PC-9 (cell line): ENCODE data around the gene ACY1. TPM values are rescaled to one million over a fixed set of nuclear protein-coding genes. Genes with fewer than 3 reads are reported as not detected.

Experiments used
- BruUV-seq: library from RNA; stranded (reverse); fragments of 400-500 nt; replicated peaks from 2 replicates; lab custom pipeline; 2021; lab: Mats Ljungman, UMichigan
- CTCF ChIA-PET: fragments of 300-600 bp; sonication (Branson Sonifier 250); formaldehyde crosslinking; loops from one replicate; lab custom pipeline; 2022; ENCODE audit warnings: antibody characterized with exemption; lab: Charles Lee
- POLR2A ChIA-PET: fragments of 300-600 bp; sonication (Branson Sonifier 250); formaldehyde crosslinking; loops from one replicate; lab custom pipeline; 2022; ENCODE audit warnings: antibody characterized with exemption; ENCODE audit not compliant: unreplicated experiment; lab: Charles Lee
- DNase-seq, 2 experiments: peaks; one replicate each; pipeline versions ENCODE4 v3.0.0 to v3.0.0-alpha.2; 2015 to 2022; ENCODE audit warnings: mixed read lengths in 1 of 2
- H2AFZ ChIP-seq: fragments of 200-600 bp; sonication (generic); 2 replicates; pipeline ENCODE4 v1.8.1; 2017; ENCODE audit warnings: antibody characterized with exemption
- H3F3A ChIP-seq: fragments of 200-600 bp; sonication (generic); 2 replicates; pipeline ENCODE4 v1.8.1; 2017; ENCODE audit warnings: antibody characterized with exemption, mild to moderate bottlenecking, low read depth; ENCODE audit not compliant: insufficient read depth
- H3K27ac ChIP-seq: fragments of 200-600 bp; sonication (generic); 2 replicates; pipeline ENCODE4 v1.6.1; 2016; ENCODE audit warnings: mixed run types
- H3K27me3 ChIP-seq: fragments of 200-600 bp; sonication (generic); 2 replicates; pipeline ENCODE4 v1.6.1; 2016; ENCODE audit warnings: low read depth, mixed run types; ENCODE audit not compliant: insufficient read depth
- H3K36me3 ChIP-seq: fragments of 200-600 bp; sonication (generic); 2 replicates; pipeline ENCODE4 v1.6.1; 2016; ENCODE audit warnings: low read depth, mixed run types
- H3K4me1 ChIP-seq: fragments of 200-600 bp; sonication (generic); replicated peaks from 2 replicates; pipeline ENCODE4 v1.6.1; 2016; ENCODE audit warnings: mixed run types; ENCODE audit not compliant: insufficient read depth
- H3K4me2 ChIP-seq: fragments of 200-600 bp; sonication (generic); 2 replicates; pipeline ENCODE4 v1.6.1; 2017; ENCODE audit warnings: mixed run types
- H3K4me3 ChIP-seq: fragments of 200-600 bp; sonication (generic); 2 replicates; pipeline ENCODE4 v1.6.1; 2016; ENCODE audit warnings: mixed run types
- H3K79me2 ChIP-seq: fragments of 200-600 bp; sonication (generic); 2 replicates; pipeline ENCODE4 v1.6.1; 2017; ENCODE audit warnings: low read depth, mixed run types
- H3K9me2 ChIP-seq: fragments of 200-600 bp; sonication (generic); 2 replicates; pipeline ENCODE4 v1.8.1; 2017; ENCODE audit warnings: mild to moderate bottlenecking; ENCODE audit not compliant: insufficient read depth
- H3K9me3 ChIP-seq: fragments of 200-600 bp; sonication (generic); 2 replicates; pipeline ENCODE4 v1.8.1; 2016; ENCODE audit warnings: low read depth; ENCODE audit not compliant: insufficient read depth
- H4K20me1 ChIP-seq: fragments of 200-600 bp; sonication (generic); 2 replicates; pipeline ENCODE4 v1.8.1; 2017; ENCODE audit not compliant: insufficient read depth
- CTCF ChIP-seq: fragments of 200-600 bp; sonication (generic); conservative IDR thresholded peaks from 2 replicates; pipeline ENCODE4 v1.6.1; 2017; ENCODE audit warnings: mixed run types, antibody characterized with exemption, mild to moderate bottlenecking, moderate library complexity
- EZH2 ChIP-seq: fragments of 200-600 bp; sonication (generic); IDR thresholded peaks from 2 replicates; pipeline ENCODE4 v1.8.0; 2017; ENCODE audit warnings: antibody characterized with exemption, low read depth
- intact Hi-C: fragments of 100-400 bp; cut with micrococcal nuclease; formaldehyde crosslinking; loops from one replicate; pipeline ENCODE4 v1.10.0; 2022; ENCODE audit not compliant: unreplicated experiment
- total RNA-seq: library from RNA; stranded (reverse); gene quantifications from 2 replicates; pipeline ENCODE4 v1.2.3, GENCODE V29; 2021

Gene ACY1
- total RNA-seq, 1 experiment from 2014 or later: 52.2 TPM

- no peak for DNase-seq
- Histone ChIP-seq H3K4me2 (no peak overlapping the region), H3K9me3 (no peaks in the 10 kb centered on the region), H3F3A (no peaks in the 10 kb centered on the region), H3K27me3 (no peaks in the 10 kb centered on the region; the same call in 1 of the 2 replicates), H3K4me1 (peaks cover 4% of the 10 kb centered on the region; the same call in 1 of the 2 replicates), H3K27ac (no peak overlapping the region), H4K20me1 (no peaks in the 10 kb centered on the region), H3K9me2 (no peaks in the 10 kb centered on the region), H3K4me3 (no peak overlapping the region), H3K79me2 (no peaks in the 10 kb centered on the region), H2AFZ (no peak overlapping the region), H3K36me3 (no peaks in the 10 kb centered on the region)
- no peak for TF ChIP-seq CTCF
- no peak for TF ChIP-seq EZH2
- intact Hi-C loops: no loop called here
- POLR2A ChIA-PET: no interaction called here
- CTCF ChIA-PET: interaction anchor here (0.7 kb wide), 1 partner anchor 251 kb away, joined by 3 read pairs; no protein-coding TSS in a partner anchor
- no TSS peak for BruUV-seq
Observed at GRCh38 chr3:51954713-51955112, 28.6 kb upstream of the ACY1 start.

- H3K4me2 ChIP-seq: peak within 1 kb of the TSS; percentile 68
- ChIA-PET CTCF (interaction anchor here (0.7 kb wide), 1 partner anchor 251 kb away, joined by 3 read pairs; no protein-coding TSS in a partner anchor), POLR2A (no interaction called here)
- H4K20me1 ChIP-seq: no peaks in the 10 kb centered on the region
- TF ChIP-seq EZH2: no peak
- TF ChIP-seq CTCF: no peak
- no peaks in the 10 kb centered on the region for H3K36me3 ChIP-seq
- H3K27ac ChIP-seq: no peak within 1 kb of the TSS
- H3K4me3 ChIP-seq: peak within 1 kb of the TSS; percentile 35; the same call in 1 of the 2 replicates
- H3K9me3 ChIP-seq: no peaks in the 10 kb centered on the region
- DNase-seq: no peak
- BruUV-seq: no TSS peak
- no peaks in the 10 kb centered on the region for H3F3A ChIP-seq
- H2AFZ ChIP-seq: no peak within 1 kb of the TSS
- H3K4me1 ChIP-seq: peaks cover 4% of the 10 kb centered on the region; the same call in 1 of the 2 replicates
- H3K27me3 ChIP-seq: no peaks in the 10 kb centered on the region; the same call in 1 of the 2 replicates
- no peaks in the 10 kb centered on the region for H3K9me2 ChIP-seq
- H3K79me2 ChIP-seq: no peaks in the 10 kb centered on the region
- intact Hi-C loops: no loop called here
Observed at GRCh38 chr3:51955175-51955892, 28.0 kb upstream of the ACY1 start, which contains the start of gene GPR62. TSS of gene GPR62 (plus strand) at chr3:51955381. CDS start at chr3:51955653, 272 bp downstream.

- Histone ChIP-seq H3K36me3 (no peaks in the 10 kb centered on the region), H3K4me1 (peaks cover 4% of the 10 kb centered on the region; the same call in 1 of the 2 replicates), H4K20me1 (no peaks in the 10 kb centered on the region), H3K9me3 (no peaks in the 10 kb centered on the region), H3K4me2 (peak overlapping the region; percentile 68), H3K4me3 (peak overlapping the region; percentile 35; the same call in 1 of the 2 replicates), H3K27ac (no peak overlapping the region), H3F3A (no peaks in the 10 kb centered on the region), H2AFZ (no peak overlapping the region), H3K79me2 (no peaks in the 10 kb centered on the region), H3K9me2 (no peaks in the 10 kb centered on the region), H3K27me3 (no peaks in the 10 kb centered on the region; the same call in 1 of the 2 replicates)
- DNase-seq: peak in 1 of 2 experiments; percentile 63
- ChIA-PET CTCF (no interaction called here), POLR2A (no interaction called here)
- BruUV-seq: no TSS peak
- intact Hi-C loops: no loop called here
- peak; percentile 56 for TF ChIP-seq CTCF
- no peak for TF ChIP-seq EZH2
Observed at GRCh38 chr3:51955893-51956770, 27.2 kb upstream of the ACY1 start.
